Calu3 (cell line): ENCODE measurements around the gene RMI1. TPM values are rescaled to one million over a fixed set of nuclear protein-coding genes. Genes with fewer than 3 reads are reported as not detected.

Experiments
- BruUV-seq: library from RNA; stranded (reverse); fragments of 400-500 nt; replicated peaks from 2 replicates; lab custom pipeline; 2021; lab: Mats Ljungman, UMichigan
- CTCF ChIA-PET: fragments of 300-600 bp; sonication (Branson Sonifier 250); formaldehyde crosslinking; loops from one replicate; lab custom pipeline; 2022; ENCODE audit warnings: antibody characterized with exemption; lab: Charles Lee
- DNase-seq: peaks from one replicate; pipeline ENCODE4 v3.0.0; 2022
- H3K27ac Mint-ChIP-seq: one replicate; pipeline ENCODE4 v1.8.0; 2022; ENCODE audit warnings: mixed read lengths; ENCODE audit not compliant: unreplicated experiment
- H3K27me3 Mint-ChIP-seq: one replicate; pipeline ENCODE4 v1.8.0; 2022; ENCODE audit warnings: mixed read lengths; ENCODE audit not compliant: unreplicated experiment
- H3K36me3 Mint-ChIP-seq: one replicate; pipeline ENCODE4 v1.8.0; 2022; ENCODE audit warnings: mild to moderate bottlenecking, moderate library complexity, mixed read lengths; ENCODE audit not compliant: insufficient read depth, unreplicated experiment
- H3K4me1 Mint-ChIP-seq: one replicate; pipeline ENCODE4 v1.8.0; 2022; ENCODE audit warnings: mild to moderate bottlenecking, low read depth, mixed read lengths; ENCODE audit not compliant: unreplicated experiment
- H3K4me3 Mint-ChIP-seq: one replicate; pipeline ENCODE4 v1.8.0; 2022; ENCODE audit warnings: mild to moderate bottlenecking, low read depth, moderate library complexity, mixed read lengths; ENCODE audit not compliant: unreplicated experiment
- H3K9me3 Mint-ChIP-seq: one replicate; pipeline ENCODE4 v1.8.0; 2022; ENCODE audit warnings: low read depth, mixed read lengths; ENCODE audit not compliant: unreplicated experiment
- intact Hi-C: fragments of 100-400 bp; cut with micrococcal nuclease; formaldehyde crosslinking; loops from one replicate; pipeline ENCODE4 v1.10.0; 2022; ENCODE audit not compliant: unreplicated experiment
- total RNA-seq: library from RNA; stranded (reverse); gene quantifications from 2 replicates; pipeline ENCODE4 v1.2.3, GENCODE V29; 2022
- TF ChIP-seq, protein P1 (sequence below): fragments of 200-600 bp; IDR thresholded peaks from one replicate; pipeline ENCODE4 v1.8.0; 2022; ENCODE audit warnings: antibody characterized with exemption; ENCODE audit not compliant: unreplicated experiment

Gene RMI1
- total RNA-seq, 1 experiment from 2014 or later, result 15.4 TPM

DNA sequence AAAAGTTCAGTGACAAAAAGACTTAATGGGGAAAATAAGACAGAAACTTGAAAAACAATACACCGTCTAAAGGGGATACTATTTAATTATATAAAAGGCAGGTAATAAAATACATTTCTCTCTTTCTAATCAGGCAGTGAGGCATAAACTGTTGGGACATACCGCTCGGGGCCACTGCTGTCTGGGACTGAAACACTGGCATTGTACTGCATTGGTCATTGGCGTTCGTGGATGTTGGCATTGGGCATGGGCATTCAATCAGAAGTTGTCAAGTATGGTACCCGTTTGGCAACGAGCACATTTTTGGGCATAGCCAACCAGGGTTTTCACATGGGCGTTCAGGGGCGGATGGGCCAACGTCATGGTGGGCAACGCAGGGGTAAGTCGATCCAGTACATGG lies 5.3 kb upstream of the RMI1 start:
- TF ChIP-seq, protein P1, sequence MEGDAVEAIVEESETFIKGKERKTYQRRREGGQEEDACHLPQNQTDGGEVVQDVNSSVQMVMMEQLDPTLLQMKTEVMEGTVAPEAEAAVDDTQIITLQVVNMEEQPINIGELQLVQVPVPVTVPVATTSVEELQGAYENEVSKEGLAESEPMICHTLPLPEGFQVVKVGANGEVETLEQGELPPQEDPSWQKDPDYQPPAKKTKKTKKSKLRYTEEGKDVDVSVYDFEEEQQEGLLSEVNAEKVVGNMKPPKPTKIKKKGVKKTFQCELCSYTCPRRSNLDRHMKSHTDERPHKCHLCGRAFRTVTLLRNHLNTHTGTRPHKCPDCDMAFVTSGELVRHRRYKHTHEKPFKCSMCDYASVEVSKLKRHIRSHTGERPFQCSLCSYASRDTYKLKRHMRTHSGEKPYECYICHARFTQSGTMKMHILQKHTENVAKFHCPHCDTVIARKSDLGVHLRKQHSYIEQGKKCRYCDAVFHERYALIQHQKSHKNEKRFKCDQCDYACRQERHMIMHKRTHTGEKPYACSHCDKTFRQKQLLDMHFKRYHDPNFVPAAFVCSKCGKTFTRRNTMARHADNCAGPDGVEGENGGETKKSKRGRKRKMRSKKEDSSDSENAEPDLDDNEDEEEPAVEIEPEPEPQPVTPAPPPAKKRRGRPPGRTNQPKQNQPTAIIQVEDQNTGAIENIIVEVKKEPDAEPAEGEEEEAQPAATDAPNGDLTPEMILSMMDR, result no peak
- Mint-ChIP-seq H3K36me3 (peaks cover 98% of the 10 kb centered on the region), H3K9me3 (no peaks in the 10 kb centered on the region), H3K4me1 (peaks cover 23% of the 10 kb centered on the region), H3K27ac (peak overlapping the region; percentile 50), H3K27me3 (no peaks in the 10 kb centered on the region), H3K4me3 (peak overlapping the region; percentile 87)
- BruUV-seq, result no TSS peak
- intact Hi-C loops, result no loop called here
- no peak for DNase-seq
- CTCF ChIA-PET, result no interaction called here

DNA sequence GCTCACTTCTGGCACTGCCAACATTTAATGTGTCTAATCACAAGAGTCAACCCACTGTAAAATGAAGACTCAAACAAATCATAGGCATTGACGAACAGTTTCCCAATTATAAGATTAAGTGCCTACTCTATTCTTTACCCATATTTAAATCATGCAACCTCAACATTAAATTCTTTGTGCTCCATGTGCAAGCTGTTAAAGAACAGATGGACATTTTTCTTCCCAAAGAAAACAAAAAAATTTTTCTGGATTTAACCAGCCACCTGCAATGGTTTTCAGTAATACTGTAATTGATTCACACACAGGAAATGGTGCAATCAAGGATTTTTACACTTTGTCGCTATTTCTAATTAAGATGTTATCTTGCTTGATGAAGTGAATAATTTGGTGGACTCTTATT lies 4.2 kb upstream of the RMI1 start:
- Mint-ChIP-seq H3K4me1 (peaks cover 23% of the 10 kb centered on the region), H3K9me3 (no peaks in the 10 kb centered on the region), H3K4me3 (peak overlapping the region; percentile 87), H3K27me3 (no peaks in the 10 kb centered on the region), H3K36me3 (peaks cover 98% of the 10 kb centered on the region), H3K27ac (no peak overlapping the region)
- intact Hi-C loops, result no loop called here
- TF ChIP-seq, protein P1, result no peak
- BruUV-seq, result no TSS peak
- CTCF ChIA-PET, result no interaction called here
- DNase-seq, result no peak

DNA sequence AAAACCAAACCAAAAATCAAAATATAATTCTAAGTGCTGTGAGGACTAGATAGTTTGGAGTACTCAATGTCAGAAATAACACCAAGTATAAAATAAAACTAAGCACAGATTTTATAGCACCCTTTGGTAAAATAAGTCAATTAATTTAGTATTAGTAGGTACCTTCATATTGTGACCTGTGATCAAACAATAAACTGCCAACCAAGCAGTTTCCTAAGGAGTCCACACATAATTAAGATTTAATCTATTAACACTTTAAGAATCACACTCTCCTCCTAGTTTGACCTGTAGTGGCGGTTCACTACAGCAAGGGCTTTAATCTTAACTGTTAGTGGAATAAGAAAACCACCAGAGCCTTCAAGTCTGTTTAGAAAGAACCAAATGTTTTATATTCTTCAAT lies 3.4 kb upstream of the RMI1 start:
- no TSS peak for BruUV-seq
- CTCF ChIA-PET, result no interaction called here
- peaks cover 23% of the 10 kb centered on the region for H3K4me1 Mint-ChIP-seq
- peak overlapping the region; percentile 87 for H3K4me3 Mint-ChIP-seq
- peaks cover 93% of the 10 kb centered on the region for H3K36me3 Mint-ChIP-seq
- H3K9me3 Mint-ChIP-seq, result no peaks in the 10 kb centered on the region
- no peak for DNase-seq
- no peak overlapping the region for H3K27ac Mint-ChIP-seq
- intact Hi-C loops, result no loop called here
- no peaks in the 10 kb centered on the region for H3K27me3 Mint-ChIP-seq
- TF ChIP-seq, protein P1, result no peak

DNA sequence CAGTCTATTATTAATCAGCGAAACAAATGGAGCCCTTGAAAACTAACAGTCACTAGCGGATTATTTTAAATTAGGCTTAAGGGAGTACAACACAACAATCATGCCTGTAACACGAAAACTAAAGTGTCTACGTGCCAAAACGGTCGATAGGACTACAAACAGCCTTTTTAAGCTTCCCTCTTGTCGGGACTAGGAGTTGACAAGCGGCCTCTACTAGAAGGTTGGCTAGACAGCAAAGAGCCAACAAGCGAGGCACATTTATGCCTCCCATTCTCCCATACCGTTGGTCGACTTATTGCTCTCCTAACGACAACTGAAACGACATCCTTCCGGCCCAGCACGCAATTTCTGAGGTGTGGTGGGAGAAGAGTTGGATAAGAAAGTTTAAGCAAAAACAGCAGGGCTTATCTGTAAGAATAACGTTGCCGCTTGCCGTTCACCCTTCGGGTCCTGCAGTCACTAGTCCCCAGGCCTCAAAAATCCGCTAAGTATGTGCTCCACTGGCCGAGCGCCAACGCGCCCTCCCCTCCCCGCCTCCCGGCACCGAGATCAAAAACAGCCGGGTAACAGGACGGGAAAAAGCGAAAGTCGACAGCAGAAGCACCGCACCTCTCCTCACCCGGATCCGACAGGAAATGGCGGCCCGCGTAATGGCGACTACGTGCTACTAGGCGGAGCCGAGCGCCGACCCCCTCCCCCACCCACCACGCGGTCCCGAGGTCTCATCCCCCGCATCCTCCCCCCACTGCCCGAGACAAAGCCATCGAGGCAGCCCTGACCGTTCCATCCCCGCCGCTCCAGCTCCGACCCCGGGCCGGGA lies 1.4 kb upstream of the RMI1 start:
- peaks cover 29% of the 10 kb centered on the region for H3K4me1 Mint-ChIP-seq
- peak overlapping the region; percentile 87 for H3K4me3 Mint-ChIP-seq
- TF ChIP-seq, protein P1, result no peak
- no peaks in the 10 kb centered on the region for H3K27me3 Mint-ChIP-seq
- H3K9me3 Mint-ChIP-seq, result no peaks in the 10 kb centered on the region
- H3K27ac Mint-ChIP-seq, result peak overlapping the region; percentile 94
- DNase-seq, result peak; percentile 72
- peaks cover 81% of the 10 kb centered on the region for H3K36me3 Mint-ChIP-seq
- intact Hi-C loops, result no loop called here
- CTCF ChIA-PET, result interaction anchor here (0.6 kb wide), 2 partner anchors 41 to 287 kb away, joined by 3 to 7 read pairs; no protein-coding TSS in a partner anchor
- no TSS peak for BruUV-seq
